ENCODE results near the gene IGF1R.

The IGF1R gene

DNA sequence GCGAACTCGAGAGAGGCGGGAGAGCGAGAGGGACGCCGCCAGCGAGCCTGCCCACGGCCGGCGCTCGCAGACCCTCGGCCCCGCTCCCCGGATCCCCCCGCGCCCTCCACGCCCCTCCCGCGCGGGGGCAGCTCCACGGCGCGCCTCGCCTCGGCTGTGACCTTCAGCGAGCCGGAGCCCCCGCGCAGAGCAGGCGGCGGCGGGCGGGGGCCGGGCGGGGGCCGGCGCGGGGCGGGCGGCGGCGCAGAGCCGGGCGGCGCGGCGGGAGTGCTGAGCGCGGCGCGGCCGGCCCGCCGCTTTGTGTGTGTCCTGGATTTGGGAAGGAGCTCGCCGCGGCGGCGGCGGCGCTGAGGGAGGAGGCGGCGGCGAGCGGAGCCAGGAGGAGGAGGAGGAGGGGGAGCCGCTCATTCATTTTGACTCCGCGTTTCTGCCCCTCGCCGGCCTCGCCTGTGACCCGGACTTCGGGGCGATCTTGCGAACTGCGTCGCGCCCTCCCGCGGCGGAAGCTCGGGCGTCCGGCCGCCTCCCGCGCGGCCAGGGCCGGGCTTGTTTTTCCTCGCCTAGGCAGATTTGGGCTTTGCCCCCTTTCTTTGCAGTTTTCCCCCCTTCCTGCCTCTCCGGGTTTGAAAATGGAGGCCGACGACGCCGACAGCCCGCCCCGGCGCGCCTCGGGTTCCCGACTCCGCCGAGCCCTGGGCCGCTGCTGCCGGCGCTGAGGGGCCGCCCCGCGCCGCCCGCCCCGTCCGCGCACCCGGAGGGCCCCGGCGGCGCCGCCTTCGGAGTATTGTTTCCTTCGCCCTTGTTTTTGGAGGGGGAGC, 524 bp downstream of the IGF1R start:
- no peak for DNase-seq

DNA sequence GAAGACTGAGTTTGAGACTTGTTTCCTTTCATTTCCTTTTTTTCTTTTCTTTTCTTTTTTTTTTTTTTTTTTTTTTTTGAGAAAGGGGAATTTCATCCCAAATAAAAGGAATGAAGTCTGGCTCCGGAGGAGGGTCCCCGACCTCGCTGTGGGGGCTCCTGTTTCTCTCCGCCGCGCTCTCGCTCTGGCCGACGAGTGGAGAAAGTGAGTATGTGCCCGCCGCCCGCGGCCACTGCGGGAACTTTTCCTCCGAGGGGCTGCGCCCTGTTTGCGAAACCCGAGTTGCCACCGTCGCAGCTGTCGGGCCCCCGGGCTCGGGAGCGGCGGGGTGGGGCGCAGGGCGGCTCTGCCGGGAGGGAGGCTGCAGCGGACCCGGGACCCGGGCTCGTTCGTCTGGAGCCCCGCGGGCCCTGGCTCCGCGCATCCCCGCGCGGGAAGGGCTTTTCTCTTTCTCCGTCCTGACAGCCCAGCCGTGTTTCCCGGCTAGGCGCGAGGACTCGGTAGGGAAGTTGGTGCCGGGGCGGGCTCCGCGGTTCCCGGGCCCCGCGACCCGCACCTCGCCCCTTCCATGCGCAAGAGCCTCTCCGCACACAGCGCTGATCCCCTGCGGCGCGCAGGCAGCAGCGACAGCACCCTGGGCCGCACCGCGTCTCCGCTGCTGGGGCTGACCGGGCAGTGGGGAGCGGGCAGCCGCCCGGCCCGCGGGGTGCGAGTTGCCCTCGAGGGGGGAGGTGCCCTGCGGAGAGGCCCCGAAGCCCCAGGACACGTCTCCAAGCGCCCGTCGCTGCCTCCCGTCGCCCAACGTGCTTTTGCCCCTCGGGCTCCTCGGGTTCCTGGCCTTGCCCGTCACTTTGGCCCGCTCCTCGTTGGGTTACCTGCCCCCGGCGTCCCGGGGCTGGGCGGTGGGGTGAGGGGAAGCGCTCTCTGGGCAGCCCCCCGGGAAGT, 1.4 kb downstream of the IGF1R start:
- DNase-seq, result peak; percentile 19

DNA sequence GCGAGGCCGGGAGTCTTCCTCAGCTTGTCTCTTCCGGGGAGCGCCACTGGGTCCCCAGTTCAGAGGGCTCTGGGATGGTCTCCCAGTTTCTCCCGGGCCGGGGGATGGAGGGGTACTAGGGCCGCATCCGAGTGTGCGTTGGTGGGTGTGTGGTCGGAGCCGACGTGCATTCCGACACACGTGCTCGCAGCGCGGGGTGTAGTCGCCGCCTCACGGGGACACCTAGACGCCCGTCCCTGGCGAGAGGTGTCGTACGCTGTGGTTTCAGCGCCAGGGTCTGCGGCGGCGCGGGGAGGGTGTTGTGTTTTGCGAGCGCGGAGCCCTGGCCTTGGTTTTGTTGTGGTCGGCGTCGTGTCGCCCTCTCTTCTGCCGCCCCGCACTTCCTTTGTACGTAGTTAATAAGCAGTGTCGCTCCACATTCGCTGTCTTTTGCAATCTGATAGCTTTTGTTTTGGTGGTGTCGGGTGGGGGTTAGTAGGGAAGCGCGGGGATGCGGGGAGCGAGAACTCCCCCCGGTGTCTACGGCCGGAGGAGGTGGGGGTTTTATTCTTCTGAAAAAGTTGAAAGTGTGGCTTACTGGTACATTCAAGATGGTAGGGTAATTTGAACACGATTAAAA, 2.2 kb downstream of the IGF1R start:
- peak; percentile 19 for DNase-seq

DNA sequence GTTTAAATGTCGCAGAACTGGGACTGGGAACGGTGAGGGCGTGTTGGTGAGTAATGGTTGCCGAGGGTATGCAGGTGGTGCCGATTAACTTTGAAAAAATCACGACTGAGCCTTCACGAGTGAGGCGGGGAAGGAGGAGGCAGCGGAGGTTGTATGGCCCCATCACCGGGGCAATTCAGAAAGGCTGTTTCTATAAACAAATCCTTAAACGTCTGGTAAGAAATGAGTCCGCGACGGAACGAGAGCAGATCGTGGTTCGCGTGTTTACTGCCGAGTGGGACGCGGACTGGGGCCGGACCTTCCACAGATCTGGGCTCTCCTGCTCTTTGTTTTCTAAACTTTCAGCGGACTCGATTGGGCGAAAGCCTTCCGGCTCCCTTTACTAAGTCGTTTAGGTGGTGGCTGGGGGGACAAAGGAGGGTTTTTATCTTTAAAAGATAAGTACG, 2.7 kb downstream of the IGF1R start:
- DNase-seq, result no peak

DNA sequence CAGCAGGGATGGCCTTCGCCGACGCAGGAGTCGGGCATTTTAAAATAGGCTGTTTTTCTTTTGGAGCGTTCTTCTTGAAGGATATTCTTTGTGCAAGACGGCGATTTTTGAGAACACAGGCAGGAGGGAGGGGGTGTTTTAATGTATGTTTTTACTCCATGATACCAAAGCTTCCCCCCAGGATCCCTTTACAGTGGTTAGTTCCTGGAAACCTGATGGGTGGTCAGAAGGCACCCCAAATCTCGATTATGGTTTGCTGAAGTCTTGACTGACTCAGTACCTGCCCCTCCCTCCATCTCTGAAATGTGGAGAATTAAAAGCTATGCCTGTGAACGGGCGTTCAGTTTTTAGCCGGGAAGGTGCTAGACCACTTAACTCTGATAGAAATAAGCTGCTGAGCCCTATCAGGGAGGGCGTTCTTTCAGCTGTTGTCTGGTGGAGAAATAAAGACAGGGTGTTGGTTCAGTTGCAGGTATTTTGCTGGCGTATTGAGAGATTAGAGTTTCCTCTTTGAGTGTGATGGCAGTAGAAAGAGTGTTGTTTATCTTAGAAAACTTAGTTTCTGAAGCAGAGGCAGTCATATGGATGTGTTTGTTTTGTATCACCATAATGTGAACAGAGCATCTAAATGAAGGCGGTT, 3.4 kb downstream of the IGF1R start:
- no peak for DNase-seq

DNA sequence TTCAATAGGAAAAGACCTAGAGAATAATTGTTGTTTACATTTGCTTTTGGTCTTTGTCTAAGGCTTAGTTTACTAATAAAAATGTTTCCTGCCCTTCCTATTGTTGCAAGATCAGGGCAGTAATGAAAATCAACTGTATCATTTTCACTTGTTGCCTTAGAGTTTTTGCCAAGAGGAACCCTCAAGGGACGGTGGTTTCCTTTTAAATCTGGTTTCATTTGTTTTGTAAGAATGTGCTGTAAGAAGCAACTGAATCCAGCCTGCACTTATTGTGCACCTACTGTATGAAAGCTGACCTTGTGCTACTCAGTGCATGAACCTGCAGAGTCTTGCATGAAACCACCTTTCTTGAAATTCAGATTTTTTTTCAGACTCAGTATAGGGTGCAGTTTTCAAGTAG, 5.3 kb downstream of the IGF1R start:
- DNase-seq, result no peak

DNA sequence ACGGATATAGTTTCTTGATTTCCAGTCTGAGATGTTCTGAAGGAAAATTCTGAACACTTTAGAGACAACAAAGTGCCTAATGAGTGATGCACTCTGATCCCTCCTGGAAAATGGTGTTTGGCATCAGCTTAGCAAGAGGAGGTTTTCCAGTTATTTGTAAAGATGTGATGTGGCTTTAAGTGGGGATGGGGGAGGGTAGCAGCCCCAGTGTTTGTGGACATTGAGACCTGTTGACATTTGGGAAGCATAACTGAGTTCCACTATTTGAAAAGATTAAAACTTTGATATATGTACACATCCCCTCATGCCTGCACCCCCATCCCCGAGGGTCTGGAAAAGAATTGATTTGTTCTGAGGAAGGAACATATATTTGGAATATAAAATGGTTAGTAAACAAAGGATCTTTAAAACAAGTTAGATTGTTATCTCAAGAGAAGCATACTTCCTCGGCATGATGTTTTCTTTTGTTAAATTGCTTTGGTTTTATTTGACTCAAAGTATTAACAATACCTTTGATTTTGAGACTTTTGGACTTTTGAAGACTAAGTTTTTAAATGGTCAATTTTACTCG, 6.5 kb downstream of the IGF1R start:
- DNase-seq, result no peak

DNA sequence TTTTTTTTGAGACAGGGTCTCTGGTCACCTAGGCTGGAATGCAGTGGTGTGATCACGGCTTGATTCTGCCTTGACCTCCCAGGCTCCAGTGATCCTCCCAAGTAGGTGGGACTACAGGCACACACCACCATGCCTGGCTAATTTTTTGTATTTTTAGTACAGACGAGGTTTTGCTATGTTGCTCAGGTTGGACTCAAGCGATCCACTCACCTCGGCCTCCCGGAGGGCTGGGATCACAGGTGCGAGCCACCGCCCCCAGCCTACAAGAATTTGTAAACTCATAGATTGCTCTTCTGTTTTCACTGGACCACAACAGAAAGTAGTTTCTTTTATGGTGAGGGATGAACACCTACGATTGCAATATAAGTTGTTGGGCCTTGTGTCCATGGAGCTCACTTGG, 7.4 kb downstream of the IGF1R start:
- no peak for DNase-seq

DNA sequence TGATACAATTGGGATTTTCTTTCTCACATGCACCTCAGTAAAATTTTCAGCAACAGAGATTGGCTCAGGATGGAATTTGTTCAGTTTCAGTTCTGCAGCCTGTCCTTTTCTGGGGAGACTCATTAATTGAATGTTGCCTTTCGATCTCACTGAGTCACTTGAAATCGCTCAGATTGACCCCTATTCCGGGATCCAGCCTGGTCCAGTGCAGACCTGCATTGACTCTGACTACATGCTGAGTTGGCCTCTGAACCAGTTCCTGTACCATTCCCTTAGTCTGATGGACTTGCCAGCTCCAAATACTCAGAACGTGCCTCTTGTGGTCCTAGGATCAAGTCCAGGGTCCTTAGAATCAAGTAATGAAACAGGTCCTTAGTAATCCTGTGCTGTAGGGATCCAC, 9.4 kb downstream of the IGF1R start:
- DNase-seq, result no peak

DNA sequence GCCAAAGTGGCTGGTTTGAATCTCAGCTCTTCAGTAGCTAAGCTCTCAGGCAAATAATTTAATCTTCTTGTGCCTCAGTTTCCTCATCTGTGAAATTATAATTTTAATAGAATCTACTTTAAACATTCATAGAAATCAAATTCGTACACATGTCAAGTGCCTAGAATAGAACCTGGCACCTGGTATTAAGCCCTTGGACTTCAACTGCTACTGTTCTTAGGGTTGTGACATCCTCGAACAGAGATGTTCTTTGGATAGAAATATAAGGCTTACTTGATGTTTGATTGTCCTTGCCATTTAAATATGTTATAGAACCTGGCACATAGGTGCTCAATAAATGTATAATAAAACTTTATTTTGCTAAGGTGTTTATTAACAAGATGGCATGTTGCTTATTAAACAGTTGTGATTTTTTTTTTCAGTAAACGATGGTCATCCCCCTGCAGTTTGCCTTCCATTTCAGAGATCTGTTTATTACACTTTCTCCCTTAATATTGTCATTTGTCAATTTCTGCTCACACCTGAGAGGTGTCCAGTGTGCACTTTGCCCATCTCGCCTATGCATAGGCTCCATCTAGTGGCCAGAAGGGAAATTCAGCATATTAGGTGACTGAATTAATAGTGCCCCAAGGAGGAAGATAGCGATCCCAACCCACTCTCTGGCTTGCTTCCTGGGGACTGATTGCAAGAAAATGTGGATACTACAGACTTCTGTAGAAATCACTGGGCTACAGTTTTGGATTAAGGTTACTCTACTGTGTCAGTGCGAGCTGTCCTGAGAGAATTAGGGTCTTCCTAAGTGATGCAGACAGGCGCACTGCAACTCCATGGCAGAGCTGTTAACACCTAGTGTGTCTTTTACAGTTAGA, 10.7 kb downstream of the IGF1R start:
- peak; percentile 27 for DNase-seq

DNA sequence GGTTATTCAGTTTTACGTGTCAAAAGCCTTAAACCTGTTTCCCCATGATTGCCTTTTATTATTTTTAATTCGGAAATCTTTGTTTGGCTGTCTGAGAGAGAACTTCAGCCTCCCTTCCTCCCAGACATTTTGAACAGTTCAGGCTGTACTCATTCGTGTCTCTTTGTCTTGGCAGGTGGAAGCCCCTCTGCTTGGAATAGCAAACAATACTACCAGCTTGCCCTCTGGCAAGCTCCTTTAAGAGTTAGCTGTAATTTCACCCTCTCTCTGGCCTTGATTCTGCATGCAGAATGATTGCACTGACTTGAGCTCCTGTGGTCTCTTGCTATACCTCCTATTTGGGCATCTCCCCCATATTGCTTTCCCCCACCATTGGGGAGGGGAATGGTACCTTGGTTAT, 11.7 kb downstream of the IGF1R start:
- DNase-seq, result no peak

DNA sequence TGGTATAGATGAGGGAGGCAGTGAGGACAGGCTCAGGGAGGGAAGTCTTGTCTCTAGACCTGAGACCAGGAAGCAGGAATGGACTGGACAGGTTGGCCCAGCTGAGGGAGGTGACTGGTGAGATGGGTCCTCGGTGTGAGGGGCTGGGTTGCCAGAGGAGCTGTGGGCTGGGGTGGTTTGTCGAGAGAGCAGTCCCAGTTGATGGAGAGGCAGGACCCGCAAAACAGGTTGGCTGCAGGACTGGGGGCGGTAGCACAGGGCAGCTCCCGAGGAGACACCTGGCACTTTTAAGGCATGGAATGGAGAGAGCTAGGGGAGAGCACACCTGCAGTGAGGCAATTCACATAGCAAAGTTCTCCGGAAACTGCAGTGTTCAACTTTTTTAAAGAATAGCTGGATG, 14.7 kb downstream of the IGF1R start:
- no peak for DNase-seq

DNA sequence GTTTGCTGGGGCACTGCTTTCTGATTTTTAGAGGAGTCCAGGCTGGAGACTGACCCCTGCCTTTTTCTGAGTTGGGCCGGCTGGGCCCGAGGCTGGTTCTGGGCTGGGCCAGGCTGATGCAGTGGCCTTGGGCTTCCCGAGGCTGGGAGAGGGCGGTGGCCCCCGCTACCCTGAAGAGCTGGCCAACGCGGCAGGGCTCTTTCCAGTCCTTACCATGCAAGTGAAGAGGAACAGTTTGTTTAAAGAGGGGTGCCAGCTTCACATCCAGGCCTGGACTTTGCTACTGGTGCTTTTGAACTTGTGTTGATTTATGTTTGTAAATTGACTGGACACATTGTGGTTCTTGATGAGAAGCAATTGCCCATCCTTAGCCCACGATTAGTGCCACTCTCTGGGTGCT, 15.3 kb downstream of the IGF1R start:
- no peak for DNase-seq

DNA sequence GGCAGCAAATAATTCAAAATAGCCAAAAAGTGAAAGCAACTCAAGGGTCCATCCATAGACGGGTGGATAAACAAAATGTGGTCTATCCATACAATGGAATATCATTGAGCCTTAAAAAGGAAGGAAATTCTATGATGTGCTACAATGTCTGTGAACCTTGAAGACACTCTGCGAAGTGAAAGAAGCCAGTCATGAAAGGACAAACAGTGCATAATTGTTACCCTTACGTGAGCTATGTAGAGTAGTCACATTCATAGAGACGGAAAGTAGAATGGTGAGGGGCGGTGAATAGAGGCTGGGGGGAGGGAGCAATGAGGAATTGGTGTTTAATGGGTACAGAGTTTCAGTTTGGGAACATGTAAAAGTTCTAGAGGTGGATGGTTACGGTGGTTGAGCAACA, 18.1 kb downstream of the IGF1R start:
- no peak for DNase-seq

DNA sequence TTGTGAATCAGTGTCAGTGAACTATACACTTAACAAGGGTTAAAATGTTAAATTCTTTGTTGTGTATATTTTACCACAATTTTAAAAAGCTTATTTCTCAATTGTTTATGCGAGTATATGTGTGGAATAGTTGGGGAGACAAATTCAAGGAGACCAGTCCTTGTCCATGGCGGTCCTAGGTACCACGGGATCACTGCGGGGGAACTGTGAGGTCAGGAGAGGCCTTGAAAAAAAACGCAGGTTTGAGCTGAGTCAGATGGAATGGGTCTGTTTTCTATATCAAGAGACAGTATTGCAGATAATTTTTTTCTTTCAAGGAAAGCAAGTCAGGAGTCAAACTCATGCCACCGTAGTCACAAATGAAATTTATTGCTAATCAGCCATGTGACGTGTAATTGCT, 18.5 kb downstream of the IGF1R start:
- no peak for DNase-seq

DNA sequence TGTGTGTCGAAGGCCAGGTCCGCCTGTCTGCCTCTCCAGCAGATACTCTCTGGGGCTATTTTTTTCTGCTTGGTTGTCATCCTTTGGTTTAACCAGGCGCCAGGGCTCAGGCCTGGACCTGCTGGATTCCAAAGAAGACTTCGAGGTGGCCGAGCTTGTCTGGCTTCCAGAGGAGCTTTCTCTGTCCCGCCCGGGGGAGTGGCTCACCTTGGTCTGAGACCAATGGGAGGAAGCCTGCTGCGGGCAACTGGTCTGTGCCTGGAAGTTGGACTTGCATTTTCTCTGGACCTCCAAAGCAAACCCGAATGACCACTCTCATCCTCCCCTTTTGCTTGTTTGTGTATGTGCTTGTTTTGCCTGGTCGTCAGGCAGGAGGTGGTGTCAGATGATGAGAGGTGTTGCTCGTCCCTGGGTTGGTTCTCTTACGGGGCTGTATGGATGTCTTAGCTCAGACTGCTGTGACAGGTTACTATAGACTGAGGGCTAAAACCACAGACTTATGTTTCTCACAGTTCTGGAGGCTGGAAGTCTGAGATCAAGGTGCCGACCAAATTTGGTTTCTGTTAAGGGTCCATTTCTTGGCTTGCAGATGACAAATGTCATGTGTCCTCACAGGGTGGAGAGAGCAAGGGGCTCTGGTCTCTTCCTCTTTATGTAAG, 19.3 kb downstream of the IGF1R start:
- no peak for DNase-seq

DNA sequence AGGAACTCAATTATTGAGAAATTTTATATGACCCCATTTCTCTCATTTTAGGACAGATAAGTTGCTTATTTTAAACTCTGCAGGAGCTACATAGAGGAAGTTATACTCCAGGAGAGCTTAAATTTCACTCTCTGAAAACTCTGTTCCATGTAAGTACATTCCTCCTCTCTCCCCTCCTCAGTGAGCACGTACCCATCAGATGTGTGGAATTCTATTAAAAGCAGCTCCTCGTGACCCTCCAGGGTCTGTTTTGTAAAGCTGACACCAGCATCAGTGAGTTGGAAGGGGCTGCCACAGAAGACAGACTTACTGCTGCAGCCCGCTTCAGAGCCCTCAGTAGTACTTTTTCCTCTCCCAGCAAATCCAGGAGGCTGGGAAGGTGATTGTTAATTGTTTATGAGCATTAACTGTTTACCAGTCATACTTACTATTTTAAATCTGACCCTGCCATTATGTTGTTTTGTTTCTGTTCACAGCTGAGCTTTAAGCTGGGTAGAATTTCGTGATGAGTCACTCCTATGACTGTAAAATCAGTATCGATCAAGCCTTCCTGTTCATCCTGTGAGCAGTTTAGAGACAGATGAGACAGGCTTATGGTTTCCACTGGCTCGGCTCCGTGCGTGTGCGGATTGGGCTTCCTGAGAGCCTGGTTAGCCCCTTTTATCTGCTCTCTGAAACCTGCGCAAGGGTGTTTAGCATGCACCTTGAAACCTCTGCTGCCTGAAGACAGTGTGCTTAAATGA, 20.4 kb downstream of the IGF1R start:
- DNase-seq, result no peak

DNA sequence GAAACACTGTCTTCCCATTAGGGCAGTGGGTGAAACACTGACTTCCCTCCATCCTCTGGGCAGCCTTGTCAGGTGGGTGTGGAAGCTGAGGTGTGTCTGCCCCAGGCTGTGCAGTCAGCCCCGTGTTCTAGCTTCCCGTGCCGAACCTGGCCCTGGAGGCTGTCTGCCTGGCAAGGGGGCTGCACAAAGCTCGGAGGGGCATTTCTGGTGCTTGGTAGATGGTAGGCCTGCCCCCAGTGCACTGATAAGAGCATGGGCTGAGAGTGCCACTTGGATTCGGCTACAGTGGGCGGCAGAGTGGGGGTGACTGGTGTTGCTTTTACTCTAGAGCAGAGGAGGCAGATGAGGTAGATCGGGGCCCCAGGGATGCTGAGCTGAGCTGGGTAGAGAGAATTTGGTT, 21.3 kb downstream of the IGF1R start:
- DNase-seq, result no peak

DNA sequence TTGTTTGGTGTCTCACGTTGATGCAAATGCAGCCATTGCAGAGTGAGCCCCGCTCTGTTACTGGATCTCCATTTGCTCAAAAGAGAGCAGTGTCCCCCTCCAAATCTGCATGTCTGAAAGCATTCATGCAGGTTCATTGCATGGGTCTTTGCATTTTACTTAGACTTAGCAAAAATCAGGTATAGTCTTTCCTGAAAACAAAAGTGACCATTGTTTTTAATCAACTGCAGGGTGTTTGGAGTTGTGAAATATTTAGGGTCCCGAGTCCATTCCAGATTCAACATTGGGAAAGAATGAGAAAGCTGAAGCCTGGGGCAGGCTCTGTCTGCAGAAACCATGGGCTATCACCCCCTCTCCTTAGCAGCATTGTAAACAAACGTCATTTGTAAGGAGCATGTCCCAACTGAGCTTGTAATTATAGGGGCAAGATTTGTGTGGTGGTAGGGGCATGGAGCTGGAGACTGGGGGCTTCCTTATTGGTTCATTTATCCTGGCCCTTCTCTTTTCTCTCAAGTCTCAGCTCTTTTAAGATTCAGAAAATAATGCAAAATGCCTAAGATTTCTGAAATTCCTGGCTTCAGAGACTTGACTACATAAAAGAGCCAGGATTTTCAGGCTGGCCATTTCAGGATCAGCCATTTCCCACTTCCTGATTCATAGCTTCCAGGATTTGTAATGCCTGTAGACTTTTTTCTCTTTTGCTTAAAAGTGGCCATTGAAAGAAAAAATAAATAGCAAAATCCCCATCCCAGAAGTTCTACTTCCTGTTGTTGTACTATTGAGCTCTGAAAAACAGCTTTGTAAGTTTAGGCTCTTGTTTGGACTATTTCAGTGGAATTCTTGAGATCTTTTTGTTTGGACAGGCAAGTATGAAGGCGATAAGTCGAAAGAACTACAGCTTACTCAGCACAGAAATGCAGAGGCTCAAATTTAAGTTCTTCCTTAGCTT, 23.0 kb downstream of the IGF1R start:
- no peak for DNase-seq

Measured in effector CD4-positive, alpha-beta T cell (primary cell).